Ovary (tissue), 9 donors: ENCODE data around the gene SLC22A23. TPM values are rescaled to one million over a fixed set of nuclear protein-coding genes. Genes with fewer than 3 reads are reported as not detected.

Source experiments
- DNase-seq, 5 donors: peaks; one replicate each; pipeline ENCODE4 v3.0.0-alpha.2; 2019 to 2020
- H3K27ac ChIP-seq, 2 donors: fragments of 200-600 bp; one replicate each; pipeline versions ENCODE4 v1.5.1 to v1.8.0; 2019 to 2022
- H3K27me3 ChIP-seq: fragments of 200-600 bp; one replicate; pipeline ENCODE4 v1.8.0; 2022
- H3K36me3 ChIP-seq: fragments of 200-600 bp; sonication (generic); one replicate; pipeline ENCODE4 v1.5.1; 2019
- H3K4me1 ChIP-seq: one replicate; pipeline ENCODE4 v1.8.1; 2013; ENCODE audit warnings: mild to moderate bottlenecking, moderate library complexity; ENCODE audit not compliant: insufficient read depth
- H3K4me3 ChIP-seq: fragments of 200-600 bp; sonication (generic); one replicate; pipeline ENCODE4 v1.5.1; 2017
- H3K9me3 ChIP-seq, 2 donors: fragments of 200-600 bp in 1 of 2; sonication (generic) in 1 of 2; one replicate each; pipeline versions ENCODE4 v1.5.1 to v1.8.1; 2013 to 2019; ENCODE audit warnings: mild to moderate bottlenecking in 1 of 2, moderate library complexity in 1 of 2
- EP300 ChIP-seq: sonication (generic); formaldehyde crosslinking; IDR thresholded peaks from one replicate; pipeline ENCODE4 v1.6.1; 2017; ENCODE audit warnings: antibody characterized with exemption
- POLR2A ChIP-seq: fragments of 450-650 bp; IDR thresholded peaks from one replicate; pipeline ENCODE4 v1.6.1; 2017; ENCODE audit warnings: antibody characterized with exemption, mild to moderate bottlenecking, moderate library complexity
- WGBS, 3 donors: extraction: QIAGEN DNeasy Blood & Tissue Kit in 1 of 3; methylation state at CpG; one replicate each; pipeline versions ENCODE4 v1.1.5 to v1.1.7; 2013 to 2017; 5-methylcytosine and 5-hydroxymethylcytosine counted together
- intact Hi-C, 4 donors: fragments of 100-400 bp; cut with DNase I; formaldehyde crosslinking; loops; one replicate each; pipeline versions ENCODE4 v1.11.0 to v1.15.1; 2022 to 2023
- polyA plus RNA-seq, 2 donors: library from polyadenylated mRNA; stranded (reverse); fragments of 200-250 nt in 1 of 2; fragments of 350-450 nt in 1 of 2; fragmentation: Illumina TruSeq in 1 of 2; extraction: RNeasy Lipid Tissue Mini Kit (QIAGEN cat#74804) in 1 of 2; gene quantifications; one replicate each; pipeline ENCODE4 v1.2.3, GENCODE V29; 2013 to 2014
- total RNA-seq, 7 donors: library from RNA; depleted of rRNA in 2 of 7; stranded (reverse); fragments of >200 nt in 2 of 7; fragmentation: NEBNext Ultra II Directional in 3 of 7; extraction: Animal tissue kit (Norgen Biotek cat#: 25700) in 3 of 7; gene quantifications; one replicate each; pipeline versions ENCODE4 v1.1.0 to v1.2.4, GENCODE V29; 2016 to 2023
- TF ChIP-seq, protein P1 (sequence below), 3 donors: fragments of 450-650 bp in 2 of 3; fragments of 200-600 bp in 1 of 3; IDR thresholded peaks; one replicate each; pipeline versions ENCODE4 v1.5.1 to v1.8.0; 2016 to 2022; ENCODE audit warnings: antibody characterized with exemption in 3 of 3, mild to moderate bottlenecking in 1 of 3
- donor health status: DM: no; HTN: no; CAD: no; lungs with moderate emphysema.
- donor health status: DM: no; HTN: no; CAD: no.
- donor health status: Bipolar disorder and iron deficiency.
- donor health status: DM: yes; HTN: yes; CAD: no.
- donor health status: DM: no; HTN: no; CAD: no.
- donor health status: DM: yes; HTN: yes; CAD: no.

Gene SLC22A23
- total and polyA plus RNA-seq, 9 donors = 2.3 to 31.0 (median 5.2) TPM

DNA sequence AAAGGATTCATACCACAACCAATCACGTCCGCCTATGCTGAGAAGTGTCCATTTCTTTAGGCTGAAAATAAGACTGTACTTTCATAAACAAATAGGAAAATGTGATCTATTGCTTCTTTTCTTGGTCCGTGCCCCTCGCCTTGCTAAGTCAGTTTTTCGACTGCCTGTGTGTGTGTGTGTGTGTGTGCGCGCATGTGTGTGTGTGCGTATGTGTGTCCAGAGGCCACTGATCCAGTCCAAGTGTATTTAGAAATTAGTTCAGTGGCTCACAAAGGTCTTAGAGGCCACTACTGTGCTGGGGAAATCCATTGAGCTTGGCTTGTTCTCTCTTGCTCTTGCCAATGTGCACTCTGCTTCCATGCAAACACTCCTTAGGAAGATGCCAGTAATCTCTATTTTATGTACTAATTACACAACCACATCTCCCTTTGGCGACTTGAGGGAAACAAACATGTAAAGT lies 50.5 kb downstream of the SLC22A23 start:
- TF ChIP-seq EP300 = no peak
- TF ChIP-seq POLR2A = no peak
- TF ChIP-seq, protein P1, sequence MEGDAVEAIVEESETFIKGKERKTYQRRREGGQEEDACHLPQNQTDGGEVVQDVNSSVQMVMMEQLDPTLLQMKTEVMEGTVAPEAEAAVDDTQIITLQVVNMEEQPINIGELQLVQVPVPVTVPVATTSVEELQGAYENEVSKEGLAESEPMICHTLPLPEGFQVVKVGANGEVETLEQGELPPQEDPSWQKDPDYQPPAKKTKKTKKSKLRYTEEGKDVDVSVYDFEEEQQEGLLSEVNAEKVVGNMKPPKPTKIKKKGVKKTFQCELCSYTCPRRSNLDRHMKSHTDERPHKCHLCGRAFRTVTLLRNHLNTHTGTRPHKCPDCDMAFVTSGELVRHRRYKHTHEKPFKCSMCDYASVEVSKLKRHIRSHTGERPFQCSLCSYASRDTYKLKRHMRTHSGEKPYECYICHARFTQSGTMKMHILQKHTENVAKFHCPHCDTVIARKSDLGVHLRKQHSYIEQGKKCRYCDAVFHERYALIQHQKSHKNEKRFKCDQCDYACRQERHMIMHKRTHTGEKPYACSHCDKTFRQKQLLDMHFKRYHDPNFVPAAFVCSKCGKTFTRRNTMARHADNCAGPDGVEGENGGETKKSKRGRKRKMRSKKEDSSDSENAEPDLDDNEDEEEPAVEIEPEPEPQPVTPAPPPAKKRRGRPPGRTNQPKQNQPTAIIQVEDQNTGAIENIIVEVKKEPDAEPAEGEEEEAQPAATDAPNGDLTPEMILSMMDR (IDR thresholded peaks at IDR 0.05) = no peak
- H3K4me1 ChIP-seq = peaks cover 9% of the 10 kb centered on the region
- no peak overlapping the region for H3K27ac ChIP-seq
- intact Hi-C loops = no loop called here
- H3K4me3 ChIP-seq = no peak overlapping the region
- WGBS, 3 donors = 66 to 85% (median 79%) methylated on average over 9 of the region's 9 CpGs
- DNase-seq = no peak
- H3K36me3 ChIP-seq = no peaks in the 10 kb centered on the region
- H3K27me3 ChIP-seq = no peaks in the 10 kb centered on the region
- no peaks in the 10 kb centered on the region for H3K9me3 ChIP-seq

DNA sequence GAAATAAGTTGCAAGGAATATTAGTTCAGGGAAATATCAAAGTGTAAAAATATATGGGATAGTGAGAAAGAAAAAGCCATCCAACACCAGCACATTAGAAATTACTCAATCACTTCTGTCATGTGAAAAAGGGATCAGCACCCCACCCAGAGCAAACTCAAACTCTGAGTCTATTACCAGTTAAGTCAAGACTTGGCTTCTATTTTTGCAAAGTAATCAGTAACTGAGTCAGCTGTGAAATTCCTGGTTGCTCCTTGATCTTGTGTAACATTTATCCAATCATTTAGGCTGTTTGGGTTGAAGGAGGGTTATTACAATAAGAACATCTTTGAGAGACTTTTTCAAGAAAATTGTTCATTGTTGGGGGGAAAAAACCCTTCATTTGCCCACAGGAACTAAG lies 51.2 kb downstream of the SLC22A23 start:
- intact Hi-C loops = no loop called here
- H3K4me3 ChIP-seq = no peak overlapping the region
- H3K27ac ChIP-seq = no peak overlapping the region
- H3K27me3 ChIP-seq = no peaks in the 10 kb centered on the region
- no peak for TF ChIP-seq POLR2A
- TF ChIP-seq EP300 = no peak
- TF ChIP-seq, protein P1 (IDR thresholded peaks at IDR 0.05) = no peak
- no peaks in the 10 kb centered on the region for H3K36me3 ChIP-seq
- H3K4me1 ChIP-seq = peaks cover 9% of the 10 kb centered on the region
- DNase-seq = no peak
- H3K9me3 ChIP-seq = no peaks in the 10 kb centered on the region

DNA sequence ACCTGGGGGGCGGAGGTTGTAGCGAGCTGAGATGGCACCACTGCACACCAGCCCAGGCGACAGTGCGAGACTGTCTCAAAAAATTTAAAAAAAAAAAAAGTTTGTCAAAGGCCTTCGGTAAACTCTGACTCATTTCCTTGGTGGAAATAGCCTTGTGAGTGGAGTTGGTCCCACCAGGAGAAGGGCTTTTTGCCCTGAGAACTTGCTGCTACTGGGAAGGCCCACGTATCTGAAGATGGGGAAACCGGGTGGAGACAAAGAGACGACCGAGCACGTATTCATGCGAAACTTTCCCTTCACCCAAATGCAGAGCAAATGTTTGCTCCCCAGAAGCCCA lies 51.7 kb downstream of the SLC22A23 start:
- 95 to 96% (median 95%) methylated on average over 11 of the region's 11 CpGs for WGBS, 3 donors
- Histone ChIP-seq H3K36me3 (no peaks in the 10 kb centered on the region), H3K9me3 (no peaks in the 10 kb centered on the region), H3K27me3 (no peaks in the 10 kb centered on the region), H3K27ac (no peak overlapping the region), H3K4me3 (no peak overlapping the region), H3K4me1 (peaks cover 9% of the 10 kb centered on the region)
- no peak for TF ChIP-seq EP300
- intact Hi-C loops = no loop called here
- no peak for DNase-seq

DNA sequence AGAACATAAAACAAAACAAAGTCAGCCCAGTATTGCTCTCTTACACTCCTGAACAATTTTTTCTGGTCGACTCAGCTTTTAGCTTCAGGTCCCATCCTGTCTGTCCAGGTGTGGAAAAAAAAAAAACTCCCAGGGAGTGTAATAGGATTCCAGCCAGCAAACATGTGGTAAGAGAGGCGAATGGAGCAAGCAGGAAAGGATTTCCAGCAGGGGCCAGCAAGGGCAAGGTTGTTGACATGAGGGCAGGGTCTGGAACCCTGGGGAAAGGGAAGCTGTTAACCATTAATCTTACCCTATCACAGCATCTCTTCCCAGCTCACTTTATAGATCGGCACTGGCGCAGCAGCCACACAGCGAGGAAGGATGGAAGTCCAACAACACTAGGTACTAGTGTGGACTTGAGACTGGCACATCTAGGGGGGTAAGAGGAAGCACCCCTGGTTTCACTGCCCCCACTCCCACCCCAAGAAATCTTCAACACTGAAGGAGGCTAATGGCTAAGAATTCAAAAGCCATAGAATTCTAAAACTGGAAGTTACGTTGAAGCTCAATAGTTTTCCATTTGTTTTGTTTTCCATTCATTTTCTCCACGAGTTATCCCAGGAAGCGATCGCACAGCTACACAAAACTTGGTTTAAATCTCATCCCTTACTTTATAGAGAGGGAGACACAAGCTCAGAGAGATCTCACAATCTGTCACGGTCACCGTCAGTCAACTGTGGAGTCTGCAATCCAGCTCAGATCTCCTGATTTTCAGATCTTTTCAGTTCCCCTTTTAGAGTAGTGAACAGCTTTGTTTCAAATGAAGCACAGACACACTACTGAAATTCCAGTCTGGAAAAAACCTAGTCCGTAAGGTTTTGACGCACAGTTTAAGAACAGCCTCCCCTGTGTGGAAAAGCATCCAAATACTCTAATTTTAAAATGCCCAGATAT lies 53.3 kb downstream of the SLC22A23 start:
- peak in 3 of 5 donors; percentile 33 to 55 (median 37) for DNase-seq
- Histone ChIP-seq H3K27me3 (no peaks in the 10 kb centered on the region), H3K4me3 (no peak overlapping the region), H3K9me3 (no peaks in the 10 kb centered on the region), H3K4me1 (peaks cover 9% of the 10 kb centered on the region), H3K36me3 (no peaks in the 10 kb centered on the region), H3K27ac (peak overlapping the region in 1 of 2 donors; percentile 25)
- WGBS, 3 donors = 22 to 31% (median 28%) methylated on average over 13 of the region's 13 CpGs
- TF ChIP-seq POLR2A (no peak), EP300 (no peak)
- TF ChIP-seq, protein P1 (IDR thresholded peaks at IDR 0.05) = no peak
- intact Hi-C loops = no loop called here
